Subcutaneous abdominal adipose tissue (tissue), 5 donors: ENCODE measurements around the gene ZNF101.

Source experiments
- H3K27ac ChIP-seq: one replicate; pipeline ENCODE4 v1.7.0; 2013; ENCODE audit warnings: low read depth, mild to moderate bottlenecking, inconsistent platforms, low read length, moderate library complexity
- H3K27me3 ChIP-seq, 5 donors: one replicate each; pipeline ENCODE4 v1.7.0; 2013; ENCODE audit warnings: low read length in 5 of 5, inconsistent platforms in 1 of 5; ENCODE audit not compliant: control insufficient read depth in 5 of 5, insufficient read depth in 4 of 5
- H3K36me3 ChIP-seq, 5 donors: one replicate each; pipeline ENCODE4 v1.7.0; 2013; ENCODE audit warnings: low read length in 5 of 5; ENCODE audit not compliant: control insufficient read depth in 5 of 5, insufficient read depth in 5 of 5
- H3K4me1 ChIP-seq, 5 donors: one replicate each; pipeline ENCODE4 v1.7.0; 2013; ENCODE audit warnings: low read length in 5 of 5, mild to moderate bottlenecking in 3 of 5, moderate library complexity in 1 of 5; ENCODE audit not compliant: control insufficient read depth in 5 of 5, insufficient read depth in 5 of 5
- H3K4me3 ChIP-seq, 5 donors: one replicate each; pipeline ENCODE4 v1.7.0; 2013; ENCODE audit warnings: low read length in 5 of 5, low read depth in 1 of 5
- H3K9ac ChIP-seq, 5 donors: one replicate each; pipeline ENCODE4 v1.7.0; 2013; ENCODE audit warnings: low read length in 5 of 5, mild to moderate bottlenecking in 4 of 5, moderate library complexity in 3 of 5
- H3K9me3 ChIP-seq, 5 donors: one replicate each; pipeline ENCODE4 v1.7.0; 2013; ENCODE audit warnings: low read length in 5 of 5; ENCODE audit not compliant: control insufficient read depth in 5 of 5
- donor health status: healthy.
- donor health status: healthy.
- donor health status: healthy.
- donor health status: healthy.
- donor health status: healthy.

Gene ZNF101

DNA sequence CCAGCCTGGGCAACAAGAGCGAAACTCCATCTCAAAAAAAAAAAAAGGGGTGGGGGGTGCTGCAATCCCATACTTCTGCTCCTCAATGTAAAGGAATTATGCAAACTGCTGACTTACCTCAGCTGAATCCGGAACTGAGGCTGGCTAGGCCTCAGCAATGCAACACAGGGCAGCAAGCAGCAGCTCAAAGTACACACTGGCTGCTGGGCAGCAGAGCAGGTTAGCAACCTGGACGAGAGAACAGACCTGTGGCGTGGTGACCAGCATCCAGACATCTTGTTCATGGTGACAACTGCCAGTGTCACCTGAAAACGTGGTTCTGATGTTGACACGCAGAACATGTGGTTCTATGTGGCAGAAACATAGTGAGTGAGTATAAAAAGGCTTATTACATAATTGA is 36.2 kb downstream of the ZNF101 start:
- Histone ChIP-seq H3K4me3 (peak overlapping the region in 4 of 5 donors; percentile 2 to 50 (median 28)), H3K9me3 (peaks cover 38 to 91% (median 85%) of the 10 kb centered on the region in 5 donors), H3K27me3 (no peaks in the 10 kb centered on the region), H3K27ac (no peak overlapping the region), H3K9ac (no peak overlapping the region), H3K4me1 (no peaks in the 10 kb centered on the region), H3K36me3 (peaks cover 2 to 15% (median 7%) of the 10 kb centered on the region in 5 donors)

DNA sequence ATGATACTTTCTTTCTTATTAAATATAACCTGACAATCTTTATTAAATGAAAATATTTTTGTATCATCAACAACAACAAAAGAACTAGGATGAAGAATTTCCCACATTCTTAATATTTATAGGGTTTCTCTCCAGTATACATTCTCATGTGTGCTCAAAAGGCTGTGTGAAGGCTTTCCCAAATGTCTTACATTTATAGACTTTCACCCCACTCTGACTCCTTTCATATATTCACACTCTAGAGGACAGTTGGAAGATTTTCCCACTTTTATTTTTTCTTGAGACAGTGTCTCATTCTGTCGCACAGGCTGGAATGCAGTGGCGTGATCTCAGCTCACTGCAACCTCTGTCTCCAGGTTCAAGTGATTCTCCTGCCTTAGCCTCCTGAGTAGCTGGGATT is 41.9 kb downstream of the ZNF101 start:
- peak overlapping the region; percentile 15 to 60 (median 40) for H3K4me3 ChIP-seq
- no peak overlapping the region for H3K9ac ChIP-seq
- no peak overlapping the region for H3K27ac ChIP-seq
- H3K4me1 ChIP-seq, result peaks cover 0 to 2% (median 0%) of the 10 kb centered on the region in 5 donors
- no peaks in the 10 kb centered on the region for H3K27me3 ChIP-seq
- peaks cover 72 to 98% (median 95%) of the 10 kb centered on the region in 5 donors for H3K9me3 ChIP-seq
- peaks cover 29 to 37% (median 34%) of the 10 kb centered on the region in 5 donors for H3K36me3 ChIP-seq

GRCh38 chr19:19711306-19711933 is 42.8 kb downstream of the ZNF101 start:
- H3K36me3 ChIP-seq, result peaks cover 29 to 39% (median 38%) of the 10 kb centered on the region in 5 donors
- no peak overlapping the region for H3K27ac ChIP-seq
- peaks cover 0 to 2% (median 0%) of the 10 kb centered on the region in 5 donors for H3K4me1 ChIP-seq
- peaks cover 78 to 100% (median 95%) of the 10 kb centered on the region in 5 donors for H3K9me3 ChIP-seq
- H3K4me3 ChIP-seq, result peak overlapping the region; percentile 30 to 60 (median 40)
- H3K9ac ChIP-seq, result no peak overlapping the region
- H3K27me3 ChIP-seq, result no peaks in the 10 kb centered on the region

DNA sequence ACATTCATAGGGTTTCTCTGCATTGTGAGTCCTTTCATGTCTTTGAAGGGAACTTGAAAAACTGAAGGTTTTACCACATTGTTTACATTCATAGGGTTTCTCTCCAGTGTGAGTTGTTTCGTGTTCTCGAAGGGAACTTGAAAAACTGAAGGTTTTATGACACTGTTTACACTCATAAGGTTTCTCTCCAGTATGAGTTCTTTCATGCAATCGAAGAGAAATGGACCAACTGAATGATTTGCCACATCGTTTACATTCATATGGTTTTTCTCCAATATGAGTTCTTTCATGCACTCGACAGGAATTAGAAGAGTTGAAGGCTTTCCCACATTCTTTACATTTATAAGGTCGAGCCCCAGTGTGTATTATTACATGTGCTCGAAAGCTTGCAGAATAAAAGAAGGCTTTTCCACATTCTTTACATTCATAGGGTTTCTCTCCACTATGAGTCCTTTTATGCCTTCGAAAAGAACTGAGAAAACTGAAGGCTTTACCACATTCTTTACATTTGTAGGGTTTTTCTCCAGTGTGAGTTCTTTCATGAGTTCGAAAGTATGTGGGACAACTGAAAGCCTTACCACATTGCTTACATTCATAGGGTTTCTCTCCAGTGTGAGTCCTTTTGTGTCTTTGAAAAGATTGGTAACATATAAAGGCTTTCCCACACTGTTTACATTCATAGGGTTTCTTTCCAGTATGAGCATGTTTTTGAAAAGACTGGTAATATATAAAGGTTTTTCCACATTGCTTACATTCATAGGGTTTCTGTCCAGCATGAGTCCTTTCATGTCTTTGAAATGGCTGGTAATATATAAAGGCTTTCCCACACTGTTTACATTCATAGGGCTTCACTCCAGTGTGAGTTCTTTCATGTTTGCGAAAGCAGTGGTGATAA is 43.5 kb downstream of the ZNF101 start:
- H3K4me3 ChIP-seq, result peak overlapping the region; percentile 30 to 60 (median 40)
- H3K36me3 ChIP-seq, result peaks cover 29 to 43% (median 38%) of the 10 kb centered on the region in 5 donors
- no peak overlapping the region for H3K9ac ChIP-seq
- no peaks in the 10 kb centered on the region for H3K27me3 ChIP-seq
- peaks cover 0 to 2% (median 0%) of the 10 kb centered on the region in 5 donors for H3K4me1 ChIP-seq
- no peak overlapping the region for H3K27ac ChIP-seq
- peaks cover 81 to 100% (median 96%) of the 10 kb centered on the region in 5 donors for H3K9me3 ChIP-seq

DNA sequence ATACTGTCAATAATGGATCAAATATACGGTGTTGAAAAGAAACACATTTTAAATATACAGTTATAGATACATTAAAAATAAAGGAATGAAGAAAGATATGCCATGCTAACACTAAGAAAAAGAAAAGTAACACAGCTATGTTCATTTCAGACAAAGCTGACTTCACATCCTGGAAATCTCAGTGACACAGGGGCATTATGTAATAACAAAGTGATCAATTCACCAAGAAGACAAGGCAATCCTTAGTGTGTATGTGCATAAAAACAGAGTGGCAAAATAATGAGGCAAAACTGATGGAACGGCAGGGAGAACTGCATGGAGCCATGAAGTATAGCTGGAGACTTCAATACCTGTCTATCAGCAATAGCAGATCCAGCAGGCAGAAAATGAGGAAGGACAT is 51.2 kb downstream of the ZNF101 start:
- H3K4me3 ChIP-seq, result peak overlapping the region in 3 of 5 donors; percentile 6 to 59 (median 18)
- H3K9me3 ChIP-seq, result peaks cover 45 to 75% (median 72%) of the 10 kb centered on the region in 5 donors
- H3K27me3 ChIP-seq, result no peaks in the 10 kb centered on the region
- peaks cover 2 to 20% (median 12%) of the 10 kb centered on the region in 5 donors for H3K36me3 ChIP-seq
- no peak overlapping the region for H3K27ac ChIP-seq
- H3K9ac ChIP-seq, result no peak overlapping the region
- no peaks in the 10 kb centered on the region for H3K4me1 ChIP-seq

DNA sequence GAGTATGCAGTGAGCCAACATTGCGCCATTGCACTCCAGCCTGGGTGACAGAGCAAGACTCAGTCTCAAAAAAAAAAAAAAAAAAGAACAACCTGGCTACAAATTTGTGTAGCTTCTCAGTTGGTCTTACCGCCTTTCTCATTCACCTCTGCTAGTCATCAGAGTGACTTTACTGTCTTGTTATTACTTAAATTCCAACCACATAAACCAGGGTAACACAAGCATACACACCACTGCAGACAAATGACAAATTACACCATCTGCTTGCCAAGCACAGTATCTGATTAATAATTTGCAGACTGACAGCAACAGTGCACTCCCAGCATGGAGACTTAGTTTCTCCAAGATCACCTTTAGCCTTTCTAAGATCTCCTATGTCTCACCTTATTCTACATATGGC is 53.3 kb downstream of the ZNF101 start:
- H3K9me3 ChIP-seq, result peaks cover 26 to 66% (median 55%) of the 10 kb centered on the region in 5 donors
- H3K36me3 ChIP-seq, result peaks cover 2 to 10% (median 8%) of the 10 kb centered on the region in 5 donors
- no peaks in the 10 kb centered on the region for H3K27me3 ChIP-seq
- no peak overlapping the region for H3K27ac ChIP-seq
- no peaks in the 10 kb centered on the region for H3K4me1 ChIP-seq
- H3K4me3 ChIP-seq, result peak overlapping the region in 1 of 5 donors; percentile 13
- no peak overlapping the region for H3K9ac ChIP-seq

DNA sequence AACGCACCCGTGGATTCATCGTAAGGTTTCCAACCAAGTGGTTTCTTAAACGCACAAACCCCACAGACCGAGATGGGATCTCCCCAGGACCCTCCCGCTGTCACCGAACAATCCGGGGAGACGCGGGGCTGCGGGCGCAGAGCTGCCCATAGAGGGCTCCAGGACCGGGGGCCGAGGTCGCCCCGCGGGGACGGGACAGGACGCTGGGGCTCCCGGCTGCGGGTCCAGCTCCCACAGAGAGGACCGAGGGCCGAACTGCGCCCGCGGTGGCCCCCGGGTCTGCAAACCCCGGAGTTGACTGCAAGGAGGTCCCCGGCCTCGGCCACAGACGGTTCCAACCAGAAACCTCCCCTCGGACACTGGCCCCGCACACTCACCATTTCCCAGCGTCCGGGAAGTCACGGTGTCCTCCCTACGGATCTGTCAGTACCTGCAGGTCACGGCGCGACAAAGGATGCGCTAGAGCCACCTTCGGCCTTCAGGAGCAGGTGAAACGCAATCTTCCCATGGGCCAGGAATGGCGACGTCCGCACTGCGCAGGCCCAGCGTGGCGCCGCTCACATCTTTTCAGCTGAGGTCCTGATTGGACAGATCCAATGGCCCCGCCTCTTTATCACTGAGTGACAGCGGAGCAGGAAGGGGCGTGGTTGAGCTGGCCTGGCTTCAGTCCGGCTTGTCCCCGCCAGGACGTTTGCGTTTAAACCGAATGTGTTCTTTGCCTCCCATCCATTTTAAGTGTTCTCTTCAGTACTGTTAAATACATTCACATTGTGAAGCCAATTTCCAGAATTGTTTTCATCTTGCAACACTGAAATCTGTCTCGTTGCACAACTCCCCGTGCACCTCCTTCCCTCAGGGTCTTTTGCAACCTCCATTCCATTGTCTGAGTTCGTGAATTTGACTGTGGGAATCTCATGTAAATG is 64.2 kb downstream of the ZNF101 start, which contains the start of gene ZNF14:
Gene ZNF14, minus strand, starts transcription at position 534 of the 923 bp plus-strand sequence. Its CDS starts 154 bp downstream, at position 380.
- Histone ChIP-seq H3K9ac (peak within 1 kb of the TSS; percentile 67 to 93 (median 85)), H3K4me3 (peak within 1 kb of the TSS; percentile 81 to 100 (median 93)), H3K9me3 (peaks cover 0 to 15% (median 4%) of the 10 kb centered on the region in 5 donors), H3K4me1 (peaks cover 3 to 22% (median 13%) of the 10 kb centered on the region in 5 donors), H3K36me3 (peaks cover 0 to 5% (median 0%) of the 10 kb centered on the region in 5 donors), H3K27ac (peak within 1 kb of the TSS; percentile 45), H3K27me3 (no peaks in the 10 kb centered on the region)
